ENCODE measurements around the gene FYB2.

FYB2 gene

GRCh38 chr1:56811331-56811730 lies 7.9 kb downstream of the FYB2 start:
- Histone ChIP-seq H3K27me3 (ENCODE audit: insufficient read depth, insufficient read length) (no peaks in the 10 kb centered on the region), H3K4me3 (ENCODE audit: insufficient read length, low read depth) (no peak overlapping the region), H3K4me1 (ENCODE audit: insufficient read depth, insufficient read length) (no peaks in the 10 kb centered on the region), H3K36me3 (ENCODE audit: insufficient read depth, insufficient read length, low read length) (no peaks in the 10 kb centered on the region), H3K9me3 (ENCODE audit: insufficient read depth, low read length) (peaks cover 14% of the 10 kb centered on the region), H3K9ac (ENCODE audit: insufficient read length, low read depth) (no peak overlapping the region)
- no peak for DNase-seq (ENCODE audit: low read depth, low spot score)
- TF ChIP-seq YY1 (IDR thresholded peaks at IDR 0.05; ENCODE audit: insufficient read depth, insufficient read length) (no peak), ZNF274 (IDR thresholded peaks at IDR 0.05; ENCODE audit: low read depth, low read length) (no peak), SUZ12 (IDR thresholded peaks at IDR 0.05; ENCODE audit: extremely low read depth, insufficient read depth, insufficient read length) (no peak)

- Histone ChIP-seq H3K9ac (ENCODE audit: insufficient read length, low read depth) (no peak overlapping the region), H3K4me3 (ENCODE audit: insufficient read length, low read depth) (no peak overlapping the region), H3K9me3 (ENCODE audit: insufficient read depth, low read length) (no peaks in the 10 kb centered on the region), H3K27me3 (ENCODE audit: insufficient read depth, insufficient read length) (no peaks in the 10 kb centered on the region), H3K36me3 (ENCODE audit: insufficient read depth, insufficient read length, low read length) (no peaks in the 10 kb centered on the region), H3K4me1 (ENCODE audit: insufficient read depth, insufficient read length) (no peaks in the 10 kb centered on the region)
- DNase-seq (ENCODE audit: low read depth, low spot score), result no peak
- TF ChIP-seq YY1 (IDR thresholded peaks at IDR 0.05; ENCODE audit: insufficient read depth, insufficient read length) (no peak), ZNF274 (IDR thresholded peaks at IDR 0.05; ENCODE audit: low read depth, low read length) (no peak), SUZ12 (IDR thresholded peaks at IDR 0.05; ENCODE audit: extremely low read depth, insufficient read depth, insufficient read length) (no peak)
Observed at GRCh38 chr1:56808410-56808809, 10.8 kb downstream of the FYB2 start.

GRCh38 chr1:56806804-56807203 lies 12.4 kb downstream of the FYB2 start:
- Histone ChIP-seq H3K4me1 (ENCODE audit: insufficient read depth, insufficient read length) (no peaks in the 10 kb centered on the region), H3K36me3 (ENCODE audit: insufficient read depth, insufficient read length, low read length) (no peaks in the 10 kb centered on the region), H3K27me3 (ENCODE audit: insufficient read depth, insufficient read length) (no peaks in the 10 kb centered on the region), H3K4me3 (ENCODE audit: insufficient read length, low read depth) (no peak overlapping the region), H3K9ac (ENCODE audit: insufficient read length, low read depth) (no peak overlapping the region), H3K9me3 (ENCODE audit: insufficient read depth, low read length) (no peaks in the 10 kb centered on the region)
- DNase-seq (ENCODE audit: low read depth, low spot score), result no peak
- TF ChIP-seq SUZ12 (IDR thresholded peaks at IDR 0.05; ENCODE audit: extremely low read depth, insufficient read depth, insufficient read length) (no peak), YY1 (IDR thresholded peaks at IDR 0.05; ENCODE audit: insufficient read depth, insufficient read length) (no peak), ZNF274 (IDR thresholded peaks at IDR 0.05; ENCODE audit: low read depth, low read length) (no peak)

GRCh38 chr1:56803561-56804156 lies 15.5 kb downstream of the FYB2 start:
- TF ChIP-seq SUZ12 (IDR thresholded peaks at IDR 0.05; ENCODE audit: extremely low read depth, insufficient read depth, insufficient read length) (no peak), YY1 (IDR thresholded peaks at IDR 0.05; ENCODE audit: insufficient read depth, insufficient read length) (no peak), ZNF274 (IDR thresholded peaks at IDR 0.05; ENCODE audit: low read depth, low read length) (no peak)
- no peak overlapping the region for H3K9ac ChIP-seq (ENCODE audit: insufficient read length, low read depth)
- H3K27me3 ChIP-seq (ENCODE audit: insufficient read depth, insufficient read length), result no peaks in the 10 kb centered on the region
- no peaks in the 10 kb centered on the region for H3K9me3 ChIP-seq (ENCODE audit: insufficient read depth, low read length)
- H3K4me3 ChIP-seq (ENCODE audit: insufficient read length, low read depth), result no peak overlapping the region
- H3K36me3 ChIP-seq (ENCODE audit: insufficient read depth, insufficient read length, low read length), result no peaks in the 10 kb centered on the region
- no peaks in the 10 kb centered on the region for H3K4me1 ChIP-seq (ENCODE audit: insufficient read depth, insufficient read length)
- peak; percentile 83 for DNase-seq (ENCODE audit: low read depth, low spot score)

- H3K27me3 ChIP-seq (ENCODE audit: insufficient read depth, insufficient read length), result no peaks in the 10 kb centered on the region
- no peak for TF ChIP-seq ZNF274 (IDR thresholded peaks at IDR 0.05; ENCODE audit: low read depth, low read length)
- H3K4me3 ChIP-seq (ENCODE audit: insufficient read length, low read depth), result no peak overlapping the region
- no peak for DNase-seq (ENCODE audit: low read depth, low spot score)
- H3K4me1 ChIP-seq (ENCODE audit: insufficient read depth, insufficient read length), result peaks cover 4% of the 10 kb centered on the region
- no peaks in the 10 kb centered on the region for H3K9me3 ChIP-seq (ENCODE audit: insufficient read depth, low read length)
- H3K9ac ChIP-seq (ENCODE audit: insufficient read length, low read depth), result no peak overlapping the region
- no peaks in the 10 kb centered on the region for H3K36me3 ChIP-seq (ENCODE audit: insufficient read depth, insufficient read length, low read length)
Observed at GRCh38 chr1:56799605-56800400, 19.4 kb downstream of the FYB2 start.

GRCh38 chr1:56798053-56798471 lies 21.1 kb downstream of the FYB2 start:
- Histone ChIP-seq H3K9ac (ENCODE audit: insufficient read length, low read depth) (no peak overlapping the region), H3K9me3 (ENCODE audit: insufficient read depth, low read length) (no peaks in the 10 kb centered on the region), H3K4me1 (ENCODE audit: insufficient read depth, insufficient read length) (peaks cover 4% of the 10 kb centered on the region), H3K27me3 (ENCODE audit: insufficient read depth, insufficient read length) (no peaks in the 10 kb centered on the region), H3K36me3 (ENCODE audit: insufficient read depth, insufficient read length, low read length) (no peaks in the 10 kb centered on the region), H3K4me3 (ENCODE audit: insufficient read length, low read depth) (no peak overlapping the region)
- TF ChIP-seq ZNF274 (IDR thresholded peaks at IDR 0.05; ENCODE audit: low read depth, low read length), result no peak
- no peak for TF ChIP-seq YY1 (IDR thresholded peaks at IDR 0.05; ENCODE audit: insufficient read depth, insufficient read length)
- no peak for TF ChIP-seq SUZ12 (IDR thresholded peaks at IDR 0.05; ENCODE audit: extremely low read depth, insufficient read depth, insufficient read length)
- DNase-seq (ENCODE audit: low read depth, low spot score), result peak; percentile 54

GRCh38 chr1:56797065-56797685 lies 22.0 kb downstream of the FYB2 start:
- Histone ChIP-seq H3K9ac (ENCODE audit: insufficient read length, low read depth) (no peak overlapping the region), H3K4me1 (ENCODE audit: insufficient read depth, insufficient read length) (peaks cover 4% of the 10 kb centered on the region), H3K4me3 (ENCODE audit: insufficient read length, low read depth) (no peak overlapping the region), H3K36me3 (ENCODE audit: insufficient read depth, insufficient read length, low read length) (no peaks in the 10 kb centered on the region), H3K27me3 (ENCODE audit: insufficient read depth, insufficient read length) (no peaks in the 10 kb centered on the region), H3K9me3 (ENCODE audit: insufficient read depth, low read length) (no peaks in the 10 kb centered on the region)
- TF ChIP-seq SUZ12 (IDR thresholded peaks at IDR 0.05; ENCODE audit: extremely low read depth, insufficient read depth, insufficient read length) (no peak), YY1 (IDR thresholded peaks at IDR 0.05; ENCODE audit: insufficient read depth, insufficient read length) (no peak)
- DNase-seq (ENCODE audit: low read depth, low spot score), result no peak

Measured in NT2/D1 (cell line).